Lower leg skin (tissue), 4 donors: Measurements from ENCODE around the gene PTPRQ. TPM values are rescaled to one million over a fixed set of nuclear protein-coding genes. Genes with fewer than 3 reads are reported as not detected.

Experiments
- DNase-seq, 2 donors: peaks; one replicate each; pipeline ENCODE4 v3.0.0-alpha.2; 2019; ENCODE audit warnings: low spot score in 2 of 2
- H3K4me3 ChIP-seq: fragments of 200-600 bp; sonication (generic); 2 replicates; pipeline ENCODE4 v1.5.1; 2017; ENCODE audit warnings: mild to moderate bottlenecking, low read depth; ENCODE audit not compliant: poor library complexity, severe bottlenecking
- POLR2A ChIP-seq, 2 donors: fragments of 450-650 bp; IDR thresholded peaks; one replicate each; pipeline ENCODE4 v1.6.1; 2016 to 2017; ENCODE audit warnings: antibody characterized with exemption in 2 of 2, mild to moderate bottlenecking in 1 of 2, moderate library complexity in 1 of 2
- WGBS, 2 donors: methylation state at CpG; one replicate each; pipeline ENCODE4 v1.1.5; 2018; 5-methylcytosine and 5-hydroxymethylcytosine counted together
- intact Hi-C: fragments of 100-400 bp; cut with DNase I; formaldehyde crosslinking; loops from one replicate; pipeline ENCODE4 v1.15.0; 2023; ENCODE audit warnings: low total_unique reads
- total RNA-seq, 4 donors: library from RNA; depleted of rRNA; stranded (reverse); fragments of >200 nt; gene quantifications; one replicate each; pipeline ENCODE4 v1.1.0, GENCODE V29; 2016
- TF ChIP-seq, protein P1 (sequence below), 3 donors: fragments of 450-650 bp; IDR thresholded peaks; one replicate each; pipeline ENCODE4 v1.5.1; 2016; ENCODE audit warnings: antibody characterized with exemption in 3 of 3, mild to moderate bottlenecking in 3 of 3, moderate library complexity in 2 of 3

Gene PTPRQ
- total RNA-seq, 4 donors from 2014 or later, result 0.03 to 0.47 (median 0.08) TPM; not detected in 1

DNA sequence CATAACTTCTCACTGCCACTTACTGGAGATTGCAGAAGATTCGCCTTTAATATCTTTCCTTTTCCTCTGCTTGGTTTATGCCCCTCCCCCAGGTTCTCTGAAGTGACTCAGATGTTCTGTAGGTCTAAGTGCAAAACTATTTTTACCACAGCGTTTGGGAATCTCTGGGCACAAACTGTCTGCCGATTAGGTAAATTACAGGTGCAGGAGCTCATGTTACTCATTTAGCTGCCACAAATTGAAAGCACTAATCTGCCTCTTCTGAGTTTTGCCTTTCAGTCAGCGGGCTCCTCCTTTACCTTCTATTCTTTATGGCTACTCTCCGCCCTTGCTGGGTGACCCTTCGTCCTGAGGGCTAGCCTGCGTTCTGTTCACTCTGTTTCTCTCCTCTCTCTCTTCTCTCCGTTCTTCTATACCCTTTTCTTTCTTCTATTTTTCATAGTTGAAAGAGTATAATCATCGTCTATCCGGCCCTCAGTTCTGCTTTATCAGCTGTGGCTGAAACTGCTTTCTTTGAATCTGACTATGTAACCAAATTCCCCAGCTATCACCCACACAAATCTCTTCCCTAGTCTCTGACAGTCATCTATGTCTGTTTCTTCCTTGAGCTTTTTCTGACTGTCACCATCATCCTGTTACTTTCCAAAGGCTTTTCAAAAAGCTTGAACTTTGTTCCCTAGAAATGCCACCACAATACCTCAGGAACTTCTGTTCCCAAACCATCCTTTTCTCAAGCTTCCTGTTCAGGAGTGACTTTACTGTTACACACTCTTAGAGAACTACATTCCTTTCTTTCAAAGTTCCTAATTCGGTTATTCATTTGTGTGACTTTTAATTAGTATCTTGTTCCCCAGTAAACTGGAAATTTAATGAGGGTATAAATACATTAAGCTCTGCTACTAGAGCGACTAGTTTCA, 259.1 kb downstream of the PTPRQ start:
- 59% methylated on average over 12 of the region's 12 CpGs for WGBS, 2 donors
- intact Hi-C loops, result no loop called here
- TF ChIP-seq POLR2A (IDR thresholded peaks at IDR 0.05), result no peak
- TF ChIP-seq, protein P1, sequence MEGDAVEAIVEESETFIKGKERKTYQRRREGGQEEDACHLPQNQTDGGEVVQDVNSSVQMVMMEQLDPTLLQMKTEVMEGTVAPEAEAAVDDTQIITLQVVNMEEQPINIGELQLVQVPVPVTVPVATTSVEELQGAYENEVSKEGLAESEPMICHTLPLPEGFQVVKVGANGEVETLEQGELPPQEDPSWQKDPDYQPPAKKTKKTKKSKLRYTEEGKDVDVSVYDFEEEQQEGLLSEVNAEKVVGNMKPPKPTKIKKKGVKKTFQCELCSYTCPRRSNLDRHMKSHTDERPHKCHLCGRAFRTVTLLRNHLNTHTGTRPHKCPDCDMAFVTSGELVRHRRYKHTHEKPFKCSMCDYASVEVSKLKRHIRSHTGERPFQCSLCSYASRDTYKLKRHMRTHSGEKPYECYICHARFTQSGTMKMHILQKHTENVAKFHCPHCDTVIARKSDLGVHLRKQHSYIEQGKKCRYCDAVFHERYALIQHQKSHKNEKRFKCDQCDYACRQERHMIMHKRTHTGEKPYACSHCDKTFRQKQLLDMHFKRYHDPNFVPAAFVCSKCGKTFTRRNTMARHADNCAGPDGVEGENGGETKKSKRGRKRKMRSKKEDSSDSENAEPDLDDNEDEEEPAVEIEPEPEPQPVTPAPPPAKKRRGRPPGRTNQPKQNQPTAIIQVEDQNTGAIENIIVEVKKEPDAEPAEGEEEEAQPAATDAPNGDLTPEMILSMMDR (IDR thresholded peaks at IDR 0.05), result no peak
- no peak for DNase-seq
- no peak overlapping the region for H3K4me3 ChIP-seq

DNA sequence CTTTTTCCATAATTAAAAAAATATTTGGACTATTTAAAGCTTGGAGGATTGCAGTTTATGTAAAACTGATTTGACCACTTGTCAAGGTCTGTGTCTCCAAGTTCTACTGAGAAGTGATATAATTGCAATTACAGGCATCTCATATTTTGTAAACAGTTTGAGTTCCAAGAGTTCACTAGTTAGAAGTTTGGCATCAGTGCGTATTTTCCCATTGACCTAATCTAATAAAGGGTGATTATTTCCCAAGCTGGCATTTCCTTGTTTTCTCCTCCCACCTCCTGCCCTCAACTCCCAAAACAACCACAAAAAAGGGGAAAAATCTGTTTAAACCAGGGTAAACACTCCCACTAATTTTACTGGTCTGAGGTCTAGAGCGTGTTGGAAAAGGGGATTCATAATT, 260.4 kb downstream of the PTPRQ start:
- WGBS, 2 donors, result 52 to 62% methylated on average over 2 of the region's 2 CpGs

DNA sequence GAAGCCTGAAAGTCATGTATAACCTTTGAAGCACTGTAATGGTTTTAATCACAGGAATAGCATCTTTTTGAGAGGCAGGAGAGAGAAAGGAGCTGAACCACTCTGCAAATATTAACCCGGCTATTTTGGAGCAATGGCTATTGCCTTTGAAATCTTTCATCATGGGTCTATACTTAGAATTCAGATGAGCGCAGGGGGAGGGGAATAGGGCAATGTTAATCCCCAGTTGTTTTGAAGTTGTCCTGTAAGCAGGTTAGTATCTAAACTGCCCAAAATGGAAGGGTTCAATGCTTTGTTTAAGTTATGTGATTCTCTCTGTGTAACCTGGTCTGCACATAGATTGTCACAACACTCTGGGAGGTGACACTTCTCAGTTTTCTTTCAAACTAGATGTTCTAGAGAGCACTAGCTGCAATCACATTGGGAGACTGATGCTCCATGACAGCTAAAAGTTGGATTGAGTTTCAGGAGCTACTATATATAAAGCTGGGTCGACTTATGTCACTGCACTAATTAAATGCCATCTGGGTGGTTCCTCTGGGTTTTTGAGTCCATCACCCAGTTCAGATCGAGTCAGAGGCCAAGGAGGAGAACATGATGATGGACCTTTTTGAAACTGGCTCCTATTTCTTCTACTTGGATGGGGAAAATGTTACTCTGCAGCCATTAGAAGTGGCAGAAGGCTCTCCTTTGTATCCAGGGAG, 263.2 kb downstream of the PTPRQ start, which contains the start of gene MYF6:
TSS of gene MYF6 (plus strand) at position 509 of the 704 bp plus-strand sequence. CDS start at position 595, 86 bp downstream.
- DNase-seq, result no peak
- TF ChIP-seq, protein P1 (IDR thresholded peaks at IDR 0.05), result no peak
- TF ChIP-seq POLR2A (IDR thresholded peaks at IDR 0.05), result no peak
- 77 to 80% methylated on average over 4 of the region's 4 CpGs for WGBS, 2 donors
- intact Hi-C loops, result no loop called here
- H3K4me3 ChIP-seq, result no peak within 1 kb of the TSS

More for the DNA sequence above, 260.4 kb downstream of the PTPRQ start:
- TF ChIP-seq, protein P1 (IDR thresholded peaks at IDR 0.05), result no peak
- TF ChIP-seq POLR2A (IDR thresholded peaks at IDR 0.05), result no peak
- H3K4me3 ChIP-seq, result no peak overlapping the region
- no peak for DNase-seq
- intact Hi-C loops, result no loop called here

DNA sequence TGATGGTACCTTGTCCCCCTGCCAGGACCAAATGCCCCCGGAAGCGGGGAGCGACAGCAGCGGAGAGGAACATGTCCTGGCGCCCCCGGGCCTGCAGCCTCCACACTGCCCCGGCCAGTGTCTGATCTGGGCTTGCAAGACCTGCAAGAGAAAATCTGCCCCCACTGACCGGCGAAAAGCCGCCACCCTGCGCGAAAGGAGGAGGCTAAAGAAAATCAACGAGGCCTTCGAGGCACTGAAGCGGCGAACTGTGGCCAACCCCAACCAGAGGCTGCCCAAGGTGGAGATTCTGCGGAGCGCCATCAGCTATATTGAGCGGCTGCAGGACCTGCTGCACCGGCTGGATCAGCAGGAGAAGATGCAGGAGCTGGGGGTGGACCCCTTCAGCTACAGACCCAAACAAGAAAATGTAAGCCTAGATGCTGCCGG, 263.8 kb downstream of the PTPRQ start:
- intact Hi-C loops, result no loop called here
- no peak for DNase-seq
- no peak overlapping the region for H3K4me3 ChIP-seq

DNA sequence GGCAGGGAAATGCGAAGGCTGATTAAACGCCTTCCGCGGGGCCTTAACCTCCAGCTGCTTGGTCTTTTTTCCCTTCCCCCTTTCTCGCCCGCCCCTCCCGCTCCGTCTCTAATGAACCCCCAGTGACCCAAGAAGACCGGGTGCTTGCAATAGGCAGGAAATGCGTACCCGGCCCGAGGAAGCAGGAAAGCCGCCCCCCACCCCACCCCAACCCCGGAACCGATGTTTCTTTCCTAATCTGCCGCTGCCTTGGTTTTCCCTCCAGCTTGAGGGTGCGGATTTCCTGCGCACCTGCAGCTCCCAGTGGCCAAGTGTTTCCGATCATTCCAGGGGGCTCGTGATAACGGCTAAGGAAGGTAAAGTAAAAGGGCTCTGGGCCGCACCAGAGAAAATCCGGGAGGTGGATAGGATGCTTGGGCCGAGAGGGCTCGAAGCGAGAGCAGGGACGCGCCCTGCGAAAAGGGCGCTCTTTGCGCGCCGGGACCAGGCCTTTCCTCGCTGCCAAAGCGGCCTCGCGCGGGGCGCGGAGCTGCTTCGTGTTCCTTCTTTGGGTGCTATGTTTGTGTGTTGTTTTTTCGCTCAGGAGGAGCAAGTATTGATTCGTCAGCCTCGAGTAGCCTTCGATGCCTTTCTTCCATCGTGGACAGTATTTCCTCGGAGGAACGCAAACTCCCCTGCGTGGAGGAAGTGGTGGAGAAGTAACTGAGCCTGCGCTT, 264.4 kb downstream of the PTPRQ start:
- DNase-seq, result no peak
- TF ChIP-seq, protein P1 (IDR thresholded peaks at IDR 0.05), result no peak
- no peak for TF ChIP-seq POLR2A (IDR thresholded peaks at IDR 0.05)

More for the DNA sequence above, 263.8 kb downstream of the PTPRQ start:
- TF ChIP-seq POLR2A (IDR thresholded peaks at IDR 0.05), result no peak
- TF ChIP-seq, protein P1 (IDR thresholded peaks at IDR 0.05), result no peak
- 60 to 73% methylated on average over 21 of the region's 21 CpGs for WGBS, 2 donors

More for the DNA sequence above, 264.4 kb downstream of the PTPRQ start:
- WGBS, 2 donors, result 24 to 25% methylated on average over 50 of the region's 50 CpGs
- intact Hi-C loops, result no loop called here
- H3K4me3 ChIP-seq, result no peak overlapping the region
